NCI-H1417 (cell line): ENCODE data around the gene HPCAL1.
A peak's percentile ranks its signal among the peaks of the same experiment; 100 is the strongest.

Source experiments
- DNase-seq, 3 experiments: peaks; one replicate each; lab custom pipeline; 2025; lab: John Stamatoyannopoulos, UW

Gene HPCAL1

GRCh38 chr2:10370895-10371294 lies 68.2 kb downstream of the HPCAL1 start:
- no peak for DNase-seq

DNA sequence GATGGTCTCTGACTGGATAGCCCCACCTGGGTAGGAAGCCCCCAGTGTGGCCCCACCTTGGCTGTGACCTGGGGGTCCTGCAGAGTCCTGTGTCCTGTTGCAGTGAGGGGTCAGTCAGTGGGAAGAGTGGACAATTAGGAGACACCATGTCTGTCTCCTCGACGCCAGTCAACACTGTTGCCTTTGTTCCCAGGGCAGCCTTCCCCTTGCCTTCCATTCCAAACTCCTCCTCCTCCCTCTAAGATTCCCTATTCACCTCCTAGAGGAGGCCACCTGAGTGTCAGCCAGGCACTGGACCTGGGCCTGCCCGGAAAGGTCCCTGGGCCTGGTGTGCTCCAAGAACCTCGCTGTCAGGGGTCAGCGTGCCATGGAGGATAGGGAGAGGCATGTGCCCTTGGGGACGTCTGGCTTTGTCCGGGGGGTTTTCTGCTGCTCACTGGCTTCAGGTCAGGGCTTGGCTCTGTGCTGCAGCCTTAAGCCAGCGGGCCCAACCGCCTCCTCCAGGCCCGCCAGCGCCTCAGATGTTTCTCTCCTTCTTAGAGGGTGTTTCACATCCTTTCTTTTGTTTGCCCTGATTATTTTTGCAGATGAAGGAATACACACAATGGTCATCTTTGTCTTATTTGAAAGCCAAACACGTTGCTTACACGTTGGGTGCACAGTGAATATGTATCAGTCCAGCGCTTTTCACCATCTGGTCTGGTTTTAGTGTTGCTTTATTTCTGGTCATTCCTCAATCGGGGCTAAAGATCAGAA lies 68.9 kb downstream of the HPCAL1 start:
- no peak for DNase-seq

DNA sequence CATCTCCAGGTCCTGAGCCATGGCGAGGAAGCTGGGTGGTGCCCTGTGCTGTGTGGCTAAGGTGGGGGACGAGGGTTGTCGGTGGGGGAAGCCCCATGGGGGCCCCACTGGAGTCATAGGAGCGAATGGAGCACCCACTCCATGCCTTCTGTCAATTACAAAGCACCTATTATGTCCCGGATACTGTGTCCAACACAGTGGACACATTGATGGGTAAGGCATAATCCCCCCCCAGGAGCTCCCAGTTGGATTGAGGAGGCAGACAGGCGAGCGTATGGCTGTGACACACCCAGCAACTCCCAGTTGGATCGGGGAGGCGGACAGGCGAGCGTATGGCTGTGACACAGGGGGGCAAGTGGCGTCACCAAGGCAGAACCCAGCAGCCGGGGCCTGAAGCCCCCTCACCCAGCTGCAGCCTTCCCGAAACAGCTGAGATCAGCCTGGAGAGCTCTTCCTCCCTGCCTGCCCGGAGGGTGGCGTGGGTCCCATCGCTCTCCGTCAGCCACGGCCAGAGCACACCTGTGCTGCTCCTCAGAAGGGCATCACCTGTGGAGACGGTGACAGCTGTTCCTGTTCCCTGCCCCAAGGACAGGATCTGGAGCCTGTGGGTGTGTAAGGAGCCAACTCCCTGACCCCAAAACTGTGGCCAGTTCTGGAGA lies 69.6 kb downstream of the HPCAL1 start:
- DNase-seq = no peak

DNA sequence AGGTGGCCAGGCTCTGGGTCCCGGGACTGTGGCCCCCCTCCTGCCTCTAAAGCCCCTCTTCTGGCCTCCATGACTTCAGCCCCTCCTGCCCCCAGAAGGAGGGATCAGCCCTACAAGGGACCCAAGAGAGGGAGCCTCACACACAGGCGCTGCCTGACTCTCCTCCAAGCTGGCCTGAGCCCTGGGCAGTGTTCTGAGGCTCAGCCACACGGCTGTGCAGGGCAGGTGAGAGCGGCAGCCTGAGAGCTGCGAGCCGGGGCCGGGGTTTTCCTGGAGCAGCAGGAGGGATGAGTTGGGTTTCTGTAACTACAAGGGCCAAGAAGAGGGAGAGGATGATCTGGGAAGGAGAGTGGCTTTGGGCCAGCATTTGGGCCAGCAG lies 70.1 kb downstream of the HPCAL1 start:
- DNase-seq = no peak

DNA sequence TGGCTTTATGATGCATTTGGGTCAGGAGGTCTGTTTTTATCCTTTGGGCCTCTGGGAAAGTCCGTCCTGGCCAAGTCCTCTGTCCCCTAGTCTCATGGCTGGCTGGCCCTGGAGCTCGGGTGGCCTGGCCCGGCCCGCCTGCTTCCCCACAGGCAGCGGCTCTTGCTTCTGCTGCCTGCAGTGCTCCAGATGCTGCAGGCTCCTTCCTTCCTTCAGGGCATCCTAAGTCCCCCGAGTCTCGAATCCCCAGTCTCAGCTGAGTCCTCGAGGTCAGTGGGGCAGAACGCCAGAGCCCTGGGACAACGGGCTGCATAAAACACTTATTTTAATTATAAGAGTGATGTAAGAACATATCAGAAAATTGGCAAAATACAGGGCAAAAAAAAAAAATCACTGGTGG lies 71.2 kb downstream of the HPCAL1 start:
- DNase-seq = no peak

- DNase-seq = no peak
Measured at GRCh38 chr2:10374362-10374943, 71.7 kb downstream of the HPCAL1 start.

DNA sequence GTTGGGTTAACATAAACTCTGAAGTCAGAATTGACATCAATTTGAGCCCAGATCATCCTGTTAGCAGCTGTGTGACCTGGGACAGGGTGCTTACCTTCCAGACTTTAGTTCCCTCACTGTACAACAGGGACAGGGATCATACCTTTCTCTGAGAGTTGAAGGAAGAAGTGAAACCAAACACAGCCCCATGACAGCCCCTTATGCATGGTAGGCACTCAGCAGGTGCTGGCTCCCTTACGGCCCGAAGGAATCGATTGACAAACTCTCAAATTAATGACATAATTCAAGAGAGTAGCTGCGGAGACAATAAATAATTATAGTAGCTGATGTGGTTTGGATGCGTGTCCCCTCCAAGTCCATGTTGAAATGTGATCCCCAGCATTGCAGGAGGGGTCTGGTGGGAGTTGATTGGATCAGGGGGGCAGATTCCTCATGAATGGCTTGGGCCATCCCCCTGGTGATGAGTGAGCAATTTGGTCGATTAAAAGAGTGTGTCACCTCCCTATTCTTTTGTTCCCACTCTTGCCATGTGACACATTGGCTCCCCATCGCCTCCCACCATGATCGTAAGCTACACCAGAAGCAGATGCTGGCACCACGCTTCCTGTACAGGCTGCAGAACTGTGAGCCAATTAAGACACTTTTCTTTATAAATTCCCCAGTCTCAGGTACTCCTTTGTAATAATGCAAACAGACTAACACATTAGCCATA lies 73.0 kb downstream of the HPCAL1 start:
- peak in 2 of 3 experiments; percentile 79 to 96 for DNase-seq

DNA sequence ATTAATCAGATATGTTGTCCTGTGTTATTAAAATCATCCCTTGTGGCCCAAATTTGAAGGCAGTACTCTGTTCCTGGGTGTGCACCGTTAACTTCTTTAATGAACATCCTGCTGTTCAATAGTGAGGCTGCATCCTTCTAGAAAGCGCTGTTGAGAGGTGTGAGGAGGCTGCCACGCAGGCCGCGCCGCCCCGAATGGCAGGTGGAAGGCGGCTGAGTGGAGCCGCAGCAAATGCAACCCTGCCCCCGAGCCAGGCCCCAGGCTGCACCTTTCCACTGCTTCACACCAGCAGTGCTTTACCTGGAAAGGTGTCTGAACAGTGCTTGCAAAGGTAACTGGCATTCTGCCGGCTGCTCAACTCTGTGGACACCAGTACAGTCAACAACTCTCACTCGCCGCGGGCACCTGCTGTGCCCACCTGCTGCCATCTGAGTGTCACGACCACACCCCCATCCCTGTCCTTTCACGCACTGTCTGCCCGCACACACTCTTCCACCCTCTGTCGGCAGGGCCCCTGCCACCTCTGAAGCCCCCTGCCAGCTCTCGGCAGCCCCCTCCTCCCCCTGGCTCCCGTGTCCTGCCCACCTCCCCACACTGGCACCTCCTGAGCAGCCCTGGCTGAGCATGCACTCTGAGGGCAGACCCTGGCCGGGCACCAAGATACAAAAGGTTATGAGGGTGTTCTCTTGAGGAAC lies 74.5 kb downstream of the HPCAL1 start:
- no peak for DNase-seq

DNA sequence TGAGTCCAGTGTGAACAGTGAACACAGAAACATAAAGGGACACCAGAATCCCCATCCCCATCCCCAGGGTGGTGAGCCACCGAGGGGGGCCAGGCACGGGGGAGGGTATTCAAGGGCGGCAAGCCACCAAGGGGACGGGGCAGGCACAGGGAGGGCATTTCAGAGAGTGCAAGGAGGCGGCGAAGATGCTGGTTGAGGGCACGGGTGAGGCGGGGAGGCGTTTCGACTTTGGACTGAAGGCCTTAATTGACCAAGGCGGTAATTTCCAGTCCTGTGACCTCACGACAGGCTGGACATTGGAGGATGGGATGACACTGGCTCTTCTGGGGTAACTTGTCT lies 75.0 kb downstream of the HPCAL1 start:
- no peak for DNase-seq

GRCh38 chr2:10378189-10378588 lies 75.5 kb downstream of the HPCAL1 start:
- no peak for DNase-seq

DNA sequence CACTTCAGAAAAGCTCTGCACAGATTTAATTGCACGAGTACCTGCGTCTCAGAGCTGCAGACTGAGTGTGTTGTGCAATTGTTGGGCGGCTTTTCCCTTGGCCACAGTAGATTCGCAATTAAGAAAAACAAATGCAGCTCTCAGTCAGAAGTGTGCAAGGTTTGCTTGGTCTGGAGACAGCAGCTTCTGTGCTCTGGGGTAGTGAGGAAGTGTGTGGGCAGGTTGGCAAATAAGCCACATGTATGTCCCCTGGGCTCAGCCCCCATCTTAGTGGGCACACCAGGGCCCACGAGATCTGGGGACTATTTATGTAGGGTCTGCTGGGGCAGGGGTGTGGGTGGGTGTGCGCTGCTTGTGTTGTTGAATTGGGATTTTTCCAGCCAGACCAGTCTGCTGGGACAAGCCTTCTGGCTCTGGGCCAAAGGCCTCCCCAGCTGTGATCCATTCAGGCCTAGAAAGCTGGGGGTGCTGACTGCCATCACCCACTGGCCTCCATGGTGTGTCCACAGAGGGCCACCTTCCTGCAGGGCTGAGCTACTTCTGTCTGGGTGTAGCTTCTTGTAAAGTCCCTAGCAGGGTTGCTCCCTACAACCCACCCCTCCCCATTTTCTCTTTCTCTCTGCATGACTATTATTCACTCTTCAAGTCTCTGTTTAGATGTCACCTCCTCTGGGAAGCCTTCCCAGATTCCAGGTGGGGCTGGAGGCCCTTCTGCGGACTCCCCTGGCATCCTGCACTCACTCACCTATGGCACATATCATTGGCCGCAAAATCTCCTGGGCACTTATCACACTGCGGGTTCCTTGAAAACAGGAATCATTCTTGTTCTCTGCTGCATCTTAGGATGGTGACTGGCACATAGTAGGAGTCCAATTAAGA lies 77.6 kb downstream of the HPCAL1 start:
- DNase-seq = no peak

DNA sequence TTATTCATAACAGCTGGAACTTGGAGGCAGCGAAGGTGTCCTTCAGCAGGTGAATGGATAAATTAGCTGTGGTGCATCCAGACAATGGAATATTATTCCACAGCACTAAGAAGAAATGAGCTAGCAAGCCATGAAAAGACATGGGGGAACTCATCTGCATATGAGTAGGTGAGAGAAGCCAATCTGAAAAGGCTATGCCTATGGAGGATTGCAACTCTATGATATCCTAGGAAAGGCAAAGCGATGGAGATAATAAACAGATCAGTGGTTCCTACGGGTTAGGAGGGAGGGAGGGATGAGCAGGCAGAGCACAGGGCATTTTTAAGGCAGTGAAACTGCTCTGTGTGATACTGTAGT lies 79.3 kb downstream of the HPCAL1 start:
- no peak for DNase-seq

DNA sequence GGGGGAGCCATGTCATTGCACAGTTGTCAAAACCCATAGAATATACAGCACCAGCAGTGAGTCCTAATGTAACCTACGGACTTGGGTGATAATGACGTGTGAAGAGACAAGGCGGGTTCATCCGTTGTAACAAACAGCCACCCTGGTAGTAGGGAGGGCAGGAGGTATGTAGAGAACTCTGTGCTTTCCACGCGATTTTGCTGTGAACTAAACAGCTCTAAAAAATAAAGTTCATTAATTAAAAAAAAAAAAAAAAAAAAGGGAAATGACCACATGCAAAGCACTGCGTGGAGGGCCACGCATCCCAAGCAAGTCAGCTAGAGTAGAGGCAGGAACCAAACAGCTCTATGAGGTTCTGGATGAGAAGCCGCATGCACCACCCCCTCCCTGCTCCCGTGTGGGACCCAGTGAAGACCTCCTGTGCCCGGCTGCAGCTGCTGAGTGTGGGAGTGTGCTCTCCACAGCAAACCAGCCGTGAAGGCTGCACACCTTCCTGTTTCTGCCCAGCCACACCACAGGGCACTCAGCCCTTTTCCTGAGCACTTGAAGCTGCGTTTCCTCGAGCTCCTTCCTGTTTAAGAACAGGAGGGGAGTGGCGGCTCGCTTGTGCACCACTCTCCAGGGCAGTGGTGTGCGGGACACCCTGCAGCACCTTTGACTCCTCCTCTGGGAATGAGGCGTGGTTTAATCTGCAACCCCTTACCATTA lies 79.8 kb downstream of the HPCAL1 start:
- DNase-seq = peak in 2 of 3 experiments; percentile 29 to 98

DNA sequence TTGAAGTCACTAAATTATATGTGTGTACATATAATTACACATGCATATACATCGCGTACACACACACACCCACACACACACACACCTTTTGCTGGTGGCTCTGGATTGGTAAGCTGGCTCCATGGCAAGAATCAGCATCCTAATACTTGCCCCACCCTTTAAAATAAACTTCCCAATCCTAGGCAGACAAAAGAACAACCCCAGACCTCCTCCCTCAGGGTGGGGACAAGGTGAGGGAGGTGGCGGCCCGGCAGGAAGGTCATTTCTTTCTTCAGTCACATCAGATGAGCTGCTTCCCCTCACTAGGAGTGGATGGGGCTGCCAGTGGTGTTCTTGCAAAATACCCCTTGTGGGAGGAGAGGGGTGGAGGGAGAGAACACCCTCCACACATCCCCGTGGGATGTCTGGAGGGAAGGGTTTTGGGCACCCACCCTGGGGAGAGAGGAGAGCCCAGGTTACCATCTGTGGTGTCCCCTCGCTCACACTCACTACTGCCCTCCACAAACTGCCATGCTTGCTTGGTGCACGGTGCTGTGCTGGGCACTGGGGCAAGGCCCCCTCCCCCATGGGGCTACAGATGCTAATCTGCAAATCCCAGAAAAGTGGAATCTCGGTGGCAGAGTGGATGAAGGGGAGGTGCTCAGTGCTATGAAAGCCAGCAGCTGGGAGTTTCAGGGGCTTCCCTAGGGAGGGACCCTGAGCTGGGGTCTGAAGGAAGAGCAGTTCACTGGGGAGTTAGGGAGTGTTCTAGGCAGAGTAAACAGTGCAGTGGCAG lies 81.4 kb downstream of the HPCAL1 start:
- no peak for DNase-seq

DNA sequence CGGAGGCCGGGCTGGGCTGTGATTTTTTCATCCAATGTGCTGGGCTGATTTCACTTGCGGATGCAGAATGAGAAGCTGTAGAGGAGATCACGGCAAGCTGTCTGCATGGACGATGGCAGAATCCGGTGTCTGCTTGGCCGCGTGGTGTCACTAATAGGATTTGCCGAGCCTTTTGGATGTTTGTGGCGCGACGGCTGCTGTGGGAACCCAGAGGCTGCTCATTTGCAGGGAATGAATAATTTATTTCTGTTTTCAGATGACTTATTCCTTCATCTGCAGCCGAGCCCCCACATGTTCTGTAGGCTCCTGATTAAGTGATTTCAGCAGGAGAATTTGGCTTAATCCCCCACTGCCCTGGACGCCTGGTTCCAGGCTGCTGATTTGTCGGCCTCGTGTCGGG lies 82.8 kb downstream of the HPCAL1 start:
- no peak for DNase-seq

GRCh38 chr2:10385933-10386773 lies 83.4 kb downstream of the HPCAL1 start:
- no peak for DNase-seq

DNA sequence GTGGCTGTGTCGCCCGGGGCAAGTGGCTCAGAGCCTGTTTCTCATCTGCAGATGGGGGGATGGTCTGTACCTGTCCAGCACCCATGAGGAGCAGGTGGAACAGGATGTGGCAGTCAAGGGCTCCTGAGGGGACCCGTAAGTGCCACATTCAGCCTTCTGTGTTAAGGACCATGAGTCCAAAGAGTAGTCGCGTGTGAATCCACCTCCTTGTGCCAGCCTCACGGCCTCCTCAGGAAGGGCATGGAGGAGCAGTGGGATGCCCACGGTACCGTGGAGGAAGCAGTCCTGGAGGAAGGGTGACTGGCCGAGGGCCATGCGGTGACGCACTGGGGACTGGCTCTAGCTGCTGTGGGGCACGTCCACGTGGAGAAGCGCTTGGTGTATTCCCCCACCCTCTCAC lies 84.3 kb downstream of the HPCAL1 start:
- DNase-seq = peak in 2 of 3 experiments; percentile 21 to 27

- DNase-seq = no peak
Measured at GRCh38 chr2:10388954-10389560, 86.4 kb downstream of the HPCAL1 start.

DNA sequence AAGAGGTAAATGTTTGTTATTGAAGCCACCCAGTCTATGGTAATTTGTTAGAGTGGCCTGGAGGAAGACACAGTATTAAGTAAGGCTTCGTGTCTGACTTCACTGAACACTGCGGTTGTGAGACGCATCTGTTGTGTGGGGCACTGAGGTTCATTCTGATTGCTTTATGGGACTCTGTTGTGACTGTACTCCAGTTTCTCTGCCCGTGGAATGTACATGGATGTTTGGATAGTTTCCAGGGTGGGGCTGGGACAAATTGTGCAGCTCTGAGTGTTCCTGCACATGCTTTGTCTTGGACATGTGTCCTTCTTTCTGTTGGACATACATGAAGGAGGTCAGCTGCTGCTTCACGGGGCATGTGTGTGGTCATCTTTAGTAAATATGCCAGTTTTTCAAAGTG lies 86.9 kb downstream of the HPCAL1 start:
- DNase-seq = no peak
